Suppressor macrophage treated with lipopolysaccharide for 1 hour (primary cell): ENCODE results near the gene THSD7B.
"Not testable (repeated sequence)": the region's sequence is repeated elsewhere in the genome, so short reads cannot be mapped to it uniquely, and the experiment has no call there.

Source experiments
- DNase-seq, 3 donors: peaks; one replicate each; pipeline ENCODE4 v3.0.0-alpha.2; 2020 to 2022

The THSD7B gene

DNA sequence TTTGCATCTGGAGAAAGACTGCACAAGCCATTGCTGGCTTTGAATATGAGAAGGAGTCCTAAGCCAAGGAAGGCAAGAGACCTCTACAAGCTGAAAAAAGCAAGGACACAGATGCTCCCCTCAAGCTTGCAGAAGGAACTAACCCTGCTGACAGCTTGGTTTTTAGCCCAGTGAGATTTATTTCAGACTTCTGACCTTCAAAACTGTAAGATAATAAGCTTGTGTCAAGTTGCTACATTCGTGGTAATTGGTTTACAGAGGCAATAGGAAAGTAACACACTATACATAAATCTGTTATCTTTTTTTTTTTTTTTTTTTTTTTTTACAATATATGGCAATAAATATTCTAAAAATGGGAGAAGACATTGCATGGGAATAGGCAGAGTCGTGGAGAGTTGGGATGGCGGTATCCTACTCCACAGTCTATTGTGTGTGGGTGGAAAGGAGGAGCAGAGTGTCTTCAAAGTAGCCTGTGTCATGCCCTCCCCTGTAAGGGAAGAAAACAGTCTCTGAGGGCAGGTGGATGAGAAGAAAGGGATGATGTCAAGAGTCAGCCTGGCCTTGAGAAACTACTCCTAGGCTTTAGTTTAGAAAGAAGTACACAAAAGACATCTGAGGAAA lies 196.9 kb downstream of the THSD7B start:
- DNase-seq: no peak

DNA sequence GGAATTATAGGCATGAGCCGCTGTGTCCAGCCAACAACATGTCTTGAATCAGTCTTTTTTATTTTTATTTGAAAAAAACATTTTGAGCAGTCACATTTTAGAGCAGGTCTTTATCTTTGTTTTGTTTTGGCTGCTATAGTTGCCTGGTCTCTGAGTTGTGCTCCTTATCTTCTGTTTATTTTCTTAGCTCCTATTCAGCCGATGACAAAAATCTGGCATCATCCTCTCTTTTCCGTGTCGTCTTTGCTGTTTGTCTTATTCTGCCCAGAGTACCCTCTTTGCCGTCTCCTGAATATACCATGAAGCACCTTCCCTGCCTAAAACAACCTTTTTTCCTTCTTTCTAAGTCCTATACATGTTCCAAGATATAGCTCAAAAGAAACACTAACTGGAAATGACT lies 201.1 kb downstream of the THSD7B start:
- no peak for DNase-seq

DNA sequence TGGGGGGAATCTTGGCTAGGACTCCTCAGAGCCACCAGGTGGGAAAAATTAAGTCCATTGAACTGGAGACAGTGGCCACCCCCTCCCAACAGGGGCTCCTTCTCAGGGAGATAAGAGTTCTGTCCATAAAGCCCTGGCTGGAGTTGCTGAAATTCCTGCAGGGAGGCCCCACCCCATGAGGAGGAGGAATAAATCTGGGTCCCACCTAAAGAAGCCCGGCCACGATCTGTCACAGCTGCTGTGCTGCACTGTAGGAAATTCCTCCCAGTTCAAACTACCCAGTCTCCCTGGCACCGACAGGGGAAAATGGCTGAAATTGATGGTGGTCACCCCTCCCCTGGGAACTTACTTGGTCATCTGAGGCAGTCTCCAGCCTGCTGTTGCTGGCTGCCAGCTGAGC lies 215.0 kb downstream of the THSD7B start:
- no peak for DNase-seq

DNA sequence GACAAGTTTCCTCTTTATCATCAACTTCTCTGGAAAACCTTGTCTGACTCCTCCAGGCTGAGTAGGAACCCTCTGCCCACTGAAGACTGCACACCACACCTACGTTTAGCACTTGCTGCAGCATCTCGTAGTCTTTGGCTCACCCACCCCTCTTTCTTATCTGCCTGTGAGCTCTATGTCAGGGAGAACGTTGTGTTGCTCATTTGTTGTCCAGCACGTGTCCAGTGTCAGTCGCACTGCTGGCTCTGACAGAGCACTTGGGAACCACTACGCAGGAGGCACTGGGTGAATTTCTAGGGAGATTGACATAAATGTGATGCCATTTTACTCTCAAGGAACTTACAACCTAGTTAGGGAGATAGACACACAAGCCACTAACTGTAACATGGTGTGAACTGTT lies 216.3 kb downstream of the THSD7B start:
- DNase-seq: not testable (repeated sequence)

DNA sequence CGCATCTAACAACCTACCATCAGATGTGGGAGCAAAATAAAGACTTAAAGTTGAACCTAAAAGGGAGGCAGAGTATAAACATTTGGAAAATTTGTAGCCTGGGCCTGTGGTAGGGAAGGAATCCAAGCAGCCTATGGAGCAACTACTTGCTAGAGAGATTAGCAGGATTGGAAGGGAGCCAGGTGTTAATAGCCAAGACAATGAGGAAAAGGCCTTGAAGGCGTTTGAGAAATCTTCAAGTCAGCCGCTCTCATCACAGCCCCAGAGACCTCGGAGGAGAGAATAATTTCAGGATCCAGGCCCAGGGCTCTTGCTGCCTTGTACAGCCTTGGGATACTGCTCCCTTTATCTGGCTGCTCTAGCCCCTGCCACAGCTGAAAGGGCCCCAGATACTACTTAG lies 219.7 kb downstream of the THSD7B start:
- no peak for DNase-seq

DNA sequence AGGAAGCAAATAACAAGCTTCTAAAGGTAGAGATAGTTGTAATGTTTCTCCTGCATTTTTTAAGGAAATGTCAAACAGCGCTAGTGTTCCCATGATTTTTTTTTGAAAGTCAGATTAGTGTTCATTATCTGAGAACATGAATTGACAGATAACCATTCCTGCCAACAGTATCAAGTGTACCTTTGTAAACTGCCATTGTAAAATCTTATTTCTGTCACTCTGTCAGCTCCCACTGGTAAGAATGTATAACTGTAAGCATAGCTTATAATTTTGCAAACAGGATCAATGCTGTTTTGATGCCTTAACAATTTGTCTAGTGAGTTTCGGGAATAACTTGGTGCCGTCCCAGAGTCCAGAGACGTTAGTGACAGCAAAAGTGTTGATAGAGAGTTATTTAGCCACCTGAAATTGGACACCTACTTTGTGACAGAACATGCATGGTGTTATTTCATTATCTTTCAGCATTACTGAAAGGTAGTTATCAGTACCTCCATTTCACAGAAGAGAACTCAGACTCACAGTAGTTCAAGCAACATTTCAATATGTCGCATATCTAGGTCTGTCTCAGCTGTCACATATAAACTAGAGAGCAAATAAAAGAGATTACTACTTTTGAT lies 221.4 kb downstream of the THSD7B start:
- no peak for DNase-seq

DNA sequence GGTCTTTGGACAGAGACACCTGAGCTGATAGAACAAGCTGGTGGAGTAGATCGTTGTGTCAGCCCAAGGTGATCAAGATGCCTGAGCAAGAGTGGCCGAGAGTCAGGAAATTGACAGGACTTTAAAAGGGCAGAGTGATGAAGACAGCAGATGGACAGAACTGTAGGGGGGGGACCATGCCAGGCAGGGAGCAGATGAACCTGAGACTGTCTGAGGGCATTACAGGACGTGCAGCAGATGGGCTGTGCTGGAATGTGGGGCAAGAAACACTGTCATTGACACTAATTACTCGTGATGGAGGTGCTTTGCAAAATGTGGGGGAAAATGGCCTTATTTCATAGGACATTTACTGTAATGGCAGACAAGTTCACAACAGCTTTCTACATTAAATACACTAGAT lies 225.0 kb downstream of the THSD7B start:
- no peak for DNase-seq

DNA sequence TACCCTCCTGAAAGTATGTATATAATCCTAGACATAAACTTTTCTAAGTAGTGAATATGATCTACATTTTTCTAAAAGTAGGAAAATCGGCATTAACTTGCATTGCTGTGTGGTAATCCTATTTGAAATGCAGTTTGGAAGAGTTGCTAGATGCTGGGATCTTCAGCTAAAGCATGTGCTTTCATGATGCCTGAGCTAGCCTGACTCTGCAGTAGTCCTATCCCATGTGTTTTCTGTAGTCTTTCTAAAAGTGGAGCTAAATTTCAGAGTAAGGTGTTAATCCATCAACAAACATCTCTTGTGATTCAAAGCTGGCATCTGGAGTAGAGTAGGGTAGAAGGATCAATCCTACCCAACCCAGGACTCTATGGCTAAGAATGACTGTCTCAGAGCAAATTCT lies 229.4 kb downstream of the THSD7B start:
- no peak for DNase-seq

DNA sequence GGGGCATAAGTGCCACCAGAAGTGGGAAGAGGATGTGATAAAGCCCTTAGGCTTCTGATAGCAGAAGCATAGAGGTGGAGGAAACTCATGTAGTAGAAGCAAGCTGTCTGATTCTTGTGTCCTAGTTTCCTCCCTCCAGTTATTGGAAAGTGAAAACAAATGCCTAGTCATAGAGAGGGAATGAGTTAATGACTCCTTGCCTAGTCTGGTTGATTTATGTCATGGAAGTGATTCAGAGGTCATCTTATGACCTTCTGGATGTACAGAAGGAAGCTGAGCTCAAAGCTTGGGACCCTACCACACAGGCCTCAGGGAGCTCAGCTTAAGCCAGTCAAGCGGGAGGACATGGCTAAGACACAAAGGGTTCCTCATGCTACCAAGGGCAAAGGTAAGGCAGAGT lies 232.2 kb downstream of the THSD7B start:
- DNase-seq: no peak

DNA sequence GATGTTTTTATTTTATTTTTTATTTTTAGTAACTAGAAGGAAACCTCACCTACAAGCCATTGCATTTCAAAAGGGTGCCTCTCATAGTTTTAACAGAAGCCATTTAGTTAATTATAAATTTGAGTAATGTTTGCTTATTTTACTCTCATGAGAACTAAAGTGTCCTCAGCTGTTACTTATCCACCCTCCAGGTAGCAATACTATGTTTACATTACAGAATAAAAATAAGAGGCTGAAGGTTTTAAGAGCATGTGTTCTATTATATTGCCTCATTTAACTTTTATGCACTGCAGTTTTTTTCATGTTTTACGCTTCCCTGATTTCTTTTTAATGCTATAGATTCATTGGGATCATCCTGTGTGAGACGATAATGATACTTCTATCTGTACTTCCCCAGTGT lies 235.5 kb downstream of the THSD7B start:
- no peak for DNase-seq

DNA sequence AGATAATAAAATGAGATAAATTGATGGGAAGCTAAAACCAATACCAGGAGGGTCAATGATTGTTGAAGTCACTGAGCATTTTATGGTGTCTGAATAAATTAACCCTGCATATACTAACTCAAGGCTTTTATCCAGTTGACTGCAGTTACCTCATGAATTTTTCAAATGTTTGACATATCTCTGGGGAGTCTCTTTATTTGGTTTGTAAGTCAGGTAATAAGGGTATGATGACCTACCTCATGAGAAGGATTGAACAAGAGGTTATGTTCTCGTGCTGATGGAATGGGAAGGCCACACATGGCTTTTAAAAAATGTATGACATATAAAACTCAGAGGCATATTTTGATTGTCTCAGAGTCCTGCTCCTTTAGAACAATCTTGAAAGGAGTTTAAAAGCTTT lies 237.6 kb downstream of the THSD7B start:
- DNase-seq: no peak

DNA sequence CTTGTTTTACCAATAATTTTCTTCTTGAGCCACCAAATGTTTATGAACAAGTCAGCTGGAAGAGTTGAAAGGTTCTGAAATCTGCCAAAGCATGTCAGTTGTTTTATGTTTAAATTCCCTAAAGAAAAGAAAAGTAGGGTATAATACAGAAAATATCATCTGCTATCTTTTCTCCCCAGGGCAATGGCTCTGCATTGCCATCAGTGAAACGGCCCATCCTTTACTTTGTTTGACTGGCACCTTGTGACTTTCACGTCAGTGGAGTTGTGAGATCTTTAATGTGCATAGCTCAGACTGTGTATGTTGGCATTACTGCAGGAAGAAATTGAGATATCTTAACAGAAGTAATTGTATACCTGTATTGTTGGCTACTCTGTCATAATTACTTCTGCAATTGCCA lies 239.9 kb downstream of the THSD7B start:
- no peak for DNase-seq

DNA sequence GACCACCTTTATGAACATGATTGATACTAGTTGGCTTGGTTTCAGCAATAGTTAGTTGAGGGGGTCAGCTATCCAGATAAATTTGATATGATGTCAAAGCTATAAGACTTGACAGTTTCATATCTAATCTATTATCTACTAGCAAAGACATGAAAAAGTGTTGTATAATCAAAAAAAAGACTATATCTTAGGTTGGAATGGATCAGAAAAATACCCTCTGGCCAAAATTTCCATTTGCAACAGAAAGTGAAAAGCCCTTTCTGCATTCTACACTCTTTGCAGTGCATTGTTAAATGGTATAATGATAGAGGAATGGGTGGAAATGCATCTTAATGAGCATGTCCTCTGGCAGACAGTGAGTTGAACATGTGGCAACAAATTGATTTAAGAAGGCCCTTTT lies 242.6 kb downstream of the THSD7B start:
- DNase-seq: no peak

DNA sequence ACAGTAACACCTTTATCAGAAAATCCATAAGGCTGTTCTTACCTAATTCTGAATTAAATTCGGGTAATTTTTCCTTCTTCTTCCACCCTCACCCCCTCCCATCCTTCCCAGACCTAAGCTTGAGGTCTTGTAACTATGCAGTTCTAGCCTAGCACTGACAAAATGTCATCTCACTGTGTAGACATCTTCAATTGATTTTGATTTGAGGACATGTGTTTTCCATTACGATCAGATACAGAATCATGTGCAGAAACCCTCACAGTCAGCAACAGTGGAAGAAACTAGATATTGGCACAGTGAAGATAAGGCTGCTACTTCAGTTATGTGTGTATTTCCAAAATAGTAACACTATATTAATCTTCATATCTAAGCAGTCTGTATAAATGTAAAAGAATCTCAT lies 244.6 kb downstream of the THSD7B start:
- no peak for DNase-seq

DNA sequence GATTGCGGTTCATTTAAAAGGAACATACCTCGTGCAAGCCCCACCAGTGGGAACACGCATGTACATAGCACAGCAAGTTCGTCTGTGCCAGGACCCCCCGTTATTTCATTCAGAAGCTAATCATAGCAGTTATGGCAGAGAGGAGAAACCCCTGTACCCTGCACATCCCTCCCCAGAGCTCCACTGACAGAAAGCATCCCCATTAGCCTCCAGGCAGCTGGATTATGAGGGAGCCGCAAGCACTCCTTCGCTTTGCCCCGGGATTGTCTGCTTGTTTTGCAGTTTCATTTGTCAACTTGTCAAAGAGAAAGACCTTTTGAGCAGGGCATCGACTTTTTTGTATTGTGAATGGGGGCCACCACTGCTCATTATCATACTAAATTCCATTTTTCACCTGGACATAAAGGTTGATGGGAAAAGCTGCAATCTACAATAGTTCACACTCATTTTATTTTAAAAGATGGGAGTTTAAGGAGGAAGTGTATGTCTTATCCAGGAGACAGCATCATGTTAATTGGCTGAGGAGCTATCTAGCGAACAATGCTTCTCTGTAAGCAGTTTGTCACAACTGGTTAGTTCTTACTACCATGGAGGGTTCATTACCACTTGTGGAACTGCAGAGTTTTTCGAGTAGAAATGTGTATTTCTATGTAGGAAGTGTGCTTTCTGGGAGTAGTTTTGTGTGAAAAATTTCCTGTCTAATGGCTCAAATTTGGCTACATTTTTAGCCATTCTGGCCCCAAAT lies 255.3 kb downstream of the THSD7B start:
- no peak for DNase-seq

DNA sequence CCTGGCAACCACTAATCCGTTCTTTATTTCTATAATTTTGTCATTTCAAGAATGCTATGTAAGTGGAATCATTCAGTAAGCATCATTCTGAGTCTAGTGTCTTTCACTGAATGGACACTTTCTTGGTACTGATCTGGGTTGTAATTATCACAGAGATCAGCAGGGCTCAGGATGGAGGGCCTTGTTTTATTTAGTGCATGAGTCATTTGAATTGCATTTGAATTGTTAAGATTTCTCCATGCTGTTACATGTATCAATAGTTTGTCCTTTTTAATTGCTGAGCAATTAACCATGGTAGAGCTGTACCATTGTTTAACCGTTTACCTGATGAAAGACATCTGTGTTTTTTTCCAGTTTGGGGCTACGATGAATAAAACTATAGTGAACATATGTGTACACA lies 256.4 kb downstream of the THSD7B start:
- DNase-seq: no peak

DNA sequence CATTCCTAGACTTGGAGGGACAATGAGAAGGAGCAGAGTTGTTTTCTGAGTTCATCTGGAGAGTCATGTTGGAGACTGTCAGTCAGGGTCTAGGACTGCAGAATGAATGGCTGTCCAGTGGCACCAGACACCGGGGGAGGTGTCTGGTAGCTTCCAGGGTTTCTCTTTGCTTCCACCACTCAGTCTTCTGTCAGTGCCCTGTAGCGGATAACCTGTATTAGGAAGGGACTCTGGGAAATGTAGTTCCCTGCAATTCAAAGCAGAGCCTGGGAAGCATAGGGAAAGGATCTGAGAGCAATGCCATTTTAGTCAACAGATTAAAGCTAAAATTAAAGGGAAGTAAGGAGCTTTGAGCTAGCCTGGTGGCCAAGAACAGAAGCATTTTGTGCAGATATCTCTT lies 257.9 kb downstream of the THSD7B start:
- DNase-seq: no peak

DNA sequence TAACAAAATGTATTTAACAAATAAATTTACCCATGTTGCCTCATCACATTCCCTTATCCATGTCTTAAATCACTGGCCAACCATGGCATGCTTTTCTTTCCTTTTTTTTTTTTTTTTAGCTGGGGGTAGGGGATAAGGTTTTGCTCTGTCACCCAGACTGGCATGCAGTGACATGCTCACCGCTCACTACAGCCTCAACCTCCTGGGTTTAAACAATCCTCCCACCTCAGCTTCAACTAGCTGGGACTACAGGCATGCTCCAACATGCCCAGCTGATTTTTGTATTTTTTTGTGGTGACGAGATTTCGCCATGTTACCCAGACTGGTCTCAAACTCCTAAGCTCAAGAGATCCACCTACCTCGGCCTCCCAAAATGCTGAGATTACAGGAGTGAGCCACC lies 266.4 kb downstream of the THSD7B start:
- no peak for DNase-seq

DNA sequence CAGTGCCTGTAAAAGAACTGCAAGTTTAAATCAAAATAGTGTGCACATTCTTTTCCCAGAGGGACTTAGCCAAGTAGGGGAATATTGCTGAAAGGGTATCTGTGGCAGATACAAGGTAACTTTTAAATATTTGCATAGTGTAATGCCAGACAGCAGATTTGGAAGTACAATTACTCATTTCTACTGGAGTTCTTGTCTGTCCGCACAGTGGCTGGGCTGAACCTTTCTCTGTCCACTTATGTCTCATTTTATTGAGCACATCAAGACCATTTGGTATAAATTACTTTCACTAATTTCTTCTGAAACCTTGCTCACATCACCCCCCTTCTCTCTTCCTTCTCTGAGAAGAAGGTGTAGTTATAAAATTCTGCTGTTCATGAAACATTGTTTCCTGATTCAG lies 271.3 kb downstream of the THSD7B start:
- DNase-seq: no peak

DNA sequence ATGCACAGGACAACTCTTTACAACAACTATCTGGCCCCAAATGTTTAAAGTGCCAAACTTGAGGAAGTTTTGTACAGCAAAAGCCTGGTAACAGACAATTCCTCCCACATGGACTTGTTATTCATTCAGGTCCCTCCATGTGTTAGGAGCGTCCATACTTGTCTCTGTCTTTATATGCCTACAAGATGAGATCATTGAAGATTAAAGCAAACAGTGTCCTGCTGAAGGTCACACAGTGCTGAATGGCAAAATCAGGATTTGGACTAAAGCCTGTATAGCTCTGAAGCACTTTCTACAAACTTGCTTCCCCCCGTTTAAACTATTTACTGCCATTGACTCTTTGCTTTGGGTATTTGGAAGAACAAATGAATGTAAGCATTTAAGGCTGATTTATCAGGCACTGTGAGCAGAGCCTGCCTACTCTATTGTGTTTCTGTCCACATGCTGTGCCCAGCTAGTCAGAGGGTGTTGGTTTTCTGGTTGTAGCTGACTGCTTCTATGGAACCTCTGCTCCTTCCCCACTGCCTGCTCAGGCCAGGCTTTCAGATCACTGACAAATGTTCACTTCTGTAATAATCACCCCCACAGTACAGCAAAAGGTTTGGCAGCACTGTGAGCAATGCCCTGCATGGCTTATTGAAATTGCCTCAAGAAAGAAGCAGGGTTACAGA lies 274.3 kb downstream of the THSD7B start:
- no peak for DNase-seq

DNA sequence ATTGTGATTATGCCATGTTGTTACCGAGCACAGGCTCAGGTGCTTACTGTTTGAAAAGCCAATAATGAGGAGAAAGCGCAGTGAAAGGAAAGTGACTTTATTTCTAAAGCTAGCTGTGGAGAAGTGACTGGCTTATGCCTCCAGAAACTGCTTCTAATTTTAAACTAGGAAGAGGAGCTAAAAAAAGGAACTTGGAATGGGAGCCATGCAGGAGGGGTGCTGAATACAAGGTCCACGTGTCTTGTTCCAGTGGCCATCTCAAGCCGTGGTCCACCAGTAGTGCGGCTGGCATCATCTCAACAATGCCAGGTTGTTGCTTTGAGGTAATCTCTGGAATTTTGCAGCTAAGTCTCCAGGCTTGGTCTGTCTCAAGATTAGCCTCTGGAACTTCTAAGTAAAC lies 282.0 kb downstream of the THSD7B start:
- no peak for DNase-seq

DNA sequence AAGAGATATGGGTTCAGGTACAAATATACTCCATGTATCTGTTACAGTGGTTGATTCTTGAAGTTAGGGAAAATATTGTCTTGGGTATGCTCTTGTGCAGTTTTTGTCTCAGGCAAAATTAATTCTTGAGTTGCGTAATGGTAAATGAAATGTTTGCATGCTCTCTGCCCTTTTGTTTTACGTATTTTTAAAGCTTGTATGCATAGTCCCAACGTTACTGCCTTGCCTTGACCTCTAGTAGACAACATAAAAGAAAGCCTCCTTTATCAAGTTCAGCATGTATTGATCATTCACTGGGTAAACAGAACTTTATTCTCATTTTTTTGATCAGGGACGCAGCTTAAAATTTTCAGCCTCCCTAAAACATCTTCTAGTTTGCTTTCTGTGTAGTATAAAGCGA lies 283.1 kb downstream of the THSD7B start:
- DNase-seq: no peak

DNA sequence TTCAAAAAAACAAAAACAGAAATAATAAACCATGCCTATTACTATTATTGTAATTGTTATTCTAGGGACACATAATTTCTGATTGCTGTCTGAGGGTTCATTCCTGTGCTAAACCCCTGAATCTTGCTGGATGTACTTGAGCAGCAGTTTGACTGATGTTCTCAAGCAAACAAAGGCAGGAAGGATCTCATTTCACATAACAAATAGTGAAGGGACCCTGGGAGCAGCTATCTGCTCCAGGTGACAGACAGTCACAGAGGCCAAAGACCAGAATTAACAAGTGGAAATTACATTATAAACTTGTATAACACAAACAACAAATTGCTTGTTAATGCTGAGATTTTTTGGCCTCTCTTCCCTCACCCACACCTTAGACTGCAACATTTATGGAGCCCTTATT lies 284.2 kb downstream of the THSD7B start:
- DNase-seq: no peak

DNA sequence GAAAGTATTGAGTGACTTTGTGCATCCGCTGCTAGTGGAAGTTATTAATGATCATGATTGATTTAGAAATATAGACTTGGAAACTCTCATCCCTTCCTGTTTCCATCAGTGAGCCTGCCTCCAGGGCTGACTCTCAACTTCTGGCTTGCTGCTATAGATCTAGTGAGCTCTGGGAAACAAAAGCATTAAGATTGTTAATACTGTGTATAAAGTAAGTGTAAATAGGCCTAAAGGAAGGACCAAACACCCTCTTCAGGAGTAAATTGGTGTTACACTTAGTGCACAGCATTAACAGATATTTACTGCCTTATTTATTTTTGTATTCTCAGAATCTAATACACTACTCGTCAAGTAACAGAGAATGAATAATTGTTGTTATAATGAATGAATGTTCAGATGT lies 285.6 kb downstream of the THSD7B start:
- no peak for DNase-seq
